A204.1 (cell line): ENCODE results near the gene CTCF.

ENCODE experiments used
- FAIRE-seq: peaks from 2 replicates; lab custom pipeline; 2012; peaks lifted over from hg19 to GRCh38; lab: Jason Lieb, UNC

The CTCF gene

GRCh38 chr16:67652578-67653127 lies 90.3 kb downstream of the CTCF start:
- no peak for FAIRE-seq

- no peak for FAIRE-seq
Measured at GRCh38 chr16:67653128-67653788, 90.9 kb downstream of the CTCF start.

GRCh38 chr16:67653789-67654402 lies 91.6 kb downstream of the CTCF start:
- no peak for FAIRE-seq

GRCh38 chr16:67654403-67654911 lies 92.1 kb downstream of the CTCF start:
- no peak for FAIRE-seq

GRCh38 chr16:67655363-67655762 lies 93.0 kb downstream of the CTCF start:
- FAIRE-seq, result no peak

GRCh38 chr16:67656344-67657016 lies 94.2 kb downstream of the CTCF start:
- no peak for FAIRE-seq

GRCh38 chr16:67657017-67657608 lies 94.8 kb downstream of the CTCF start:
- FAIRE-seq, result no peak

- FAIRE-seq, result no peak
Measured at GRCh38 chr16:67657751-67658518, 95.6 kb downstream of the CTCF start.

GRCh38 chr16:67658849-67659674 lies 96.7 kb downstream of the CTCF start:
- no peak for FAIRE-seq

GRCh38 chr16:67659675-67660563 lies 97.6 kb downstream of the CTCF start, which contains the start of gene ACD:
Gene ACD, minus strand, starts transcription at chr16:67660260. Its CDS starts 40 bp downstream, at chr16:67660220.
- no peak for FAIRE-seq

- FAIRE-seq, result peak; percentile 93
Measured at GRCh38 chr16:67660564-67661028, 98.3 kb downstream of the CTCF start, which contains the start of gene PARD6A. Gene PARD6A, plus strand, starts transcription at chr16:67660960. Its CDS starts 79 bp downstream, at chr16:67661039.

- FAIRE-seq, result no peak
Measured at GRCh38 chr16:67661101-67661761, 98.9 kb downstream of the CTCF start.

GRCh38 chr16:67661886-67662652 lies 99.7 kb downstream of the CTCF start:
- no peak for FAIRE-seq

- no peak for FAIRE-seq
Measured at GRCh38 chr16:67662653-67663010, 100.3 kb downstream of the CTCF start.

- FAIRE-seq, result no peak
Measured at GRCh38 chr16:67663151-67663876, 101.0 kb downstream of the CTCF start.

GRCh38 chr16:67663877-67664222 lies 101.5 kb downstream of the CTCF start:
- no peak for FAIRE-seq

- no peak for FAIRE-seq
Measured at GRCh38 chr16:67664258-67664657, 101.9 kb downstream of the CTCF start.

- no peak for FAIRE-seq
Measured at GRCh38 chr16:67664871-67665270, 102.5 kb downstream of the CTCF start.
